Astrocyte (in vitro differentiated cells and primary cell): ENCODE data around the gene CBLL1. TPM values are rescaled to one million over a fixed set of nuclear protein-coding genes. Genes with fewer than 3 reads are reported as not detected.

ENCODE experiments used
- DNase-seq: peaks from one replicate; pipeline ENCODE4 v3.0.0-alpha.2; 2010; ENCODE audit warnings: low read depth
- FAIRE-seq: peaks from 2 replicates; lab custom pipeline; 2011; peaks lifted over from hg19 to GRCh38; lab: Jason Lieb, UNC
- H2AFZ ChIP-seq: 2 replicates; pipeline ENCODE4 v1.6.0; 2012; ENCODE audit warnings: low read depth, low read length, inconsistent platforms
- H3K27ac ChIP-seq: 2 replicates; pipeline ENCODE4 v1.5.1; 2011; ENCODE audit warnings: low read depth, low read length, inconsistent platforms
- H3K27me3 ChIP-seq: 2 replicates; pipeline ENCODE4 v1.6.0; 2011; ENCODE audit warnings: low read length, inconsistent platforms; ENCODE audit not compliant: insufficient read depth
- H3K36me3 ChIP-seq: 2 replicates; pipeline ENCODE4 v1.5.1; 2011; ENCODE audit warnings: low read length, inconsistent platforms; ENCODE audit not compliant: insufficient read depth
- H3K4me1 ChIP-seq: 2 replicates; pipeline ENCODE4 v1.5.1; 2011; ENCODE audit warnings: low read length, inconsistent platforms; ENCODE audit not compliant: insufficient read depth
- H3K4me2 ChIP-seq: 2 replicates; pipeline ENCODE4 v1.6.0; 2012; ENCODE audit warnings: low read length, inconsistent platforms
- H3K4me3 ChIP-seq: 2 replicates; pipeline ENCODE4 v1.5.1; 2011; ENCODE audit warnings: low read depth, mild to moderate bottlenecking, low read length, inconsistent platforms; ENCODE audit not compliant: insufficient read depth
- H3K79me2 ChIP-seq: 2 replicates; pipeline ENCODE4 v1.6.0; 2012; ENCODE audit warnings: mild to moderate bottlenecking, low read length, inconsistent platforms; ENCODE audit not compliant: insufficient read depth
- H3K9ac ChIP-seq: 2 replicates; pipeline ENCODE4 v1.6.0; 2012; ENCODE audit warnings: mild to moderate bottlenecking, low read length, inconsistent platforms
- H3K9me3 ChIP-seq: 2 replicates; pipeline ENCODE4 v1.5.1; 2012; ENCODE audit warnings: low read depth, mild to moderate bottlenecking, low read length, inconsistent platforms; ENCODE audit not compliant: insufficient read depth
- H4K20me1 ChIP-seq: 2 replicates; pipeline ENCODE4 v1.6.0; 2012; ENCODE audit warnings: low read length, inconsistent platforms; ENCODE audit not compliant: insufficient read depth
- H3K27ac Mint-ChIP-seq: one replicate; pipeline ENCODE4 v1.8.0; 2021; ENCODE audit warnings: mild to moderate bottlenecking, mixed read lengths; ENCODE audit not compliant: unreplicated experiment
- H3K27me3 Mint-ChIP-seq: one replicate; pipeline ENCODE4 v1.8.0; 2021; ENCODE audit warnings: low read depth, mixed read lengths; ENCODE audit not compliant: unreplicated experiment
- H3K36me3 Mint-ChIP-seq: one replicate; pipeline ENCODE4 v1.8.0; 2021; ENCODE audit warnings: low read depth, mixed read lengths; ENCODE audit not compliant: unreplicated experiment
- H3K4me1 Mint-ChIP-seq: one replicate; pipeline ENCODE4 v1.8.0; 2021; ENCODE audit warnings: low read depth, mixed read lengths; ENCODE audit not compliant: unreplicated experiment
- H3K4me3 Mint-ChIP-seq: one replicate; pipeline ENCODE4 v1.8.0; 2021; ENCODE audit warnings: mild to moderate bottlenecking, moderate library complexity, mixed read lengths; ENCODE audit not compliant: unreplicated experiment
- H3K9me3 Mint-ChIP-seq: one replicate; pipeline ENCODE4 v1.8.0; 2021; ENCODE audit warnings: mild to moderate bottlenecking, mixed read lengths; ENCODE audit not compliant: unreplicated experiment
- CTCF ChIP-seq: IDR thresholded peaks from 2 replicates; pipeline ENCODE4 v1.5.1; 2011; ENCODE audit warnings: low read depth, mild to moderate bottlenecking, inconsistent platforms, low read length, moderate library complexity; ENCODE audit not compliant: insufficient read depth
- EZH2 ChIP-seq: IDR thresholded peaks from 2 replicates; pipeline ENCODE4 v1.6.1; 2012; ENCODE audit warnings: mild to moderate bottlenecking, low read length, inconsistent platforms; ENCODE audit not compliant: insufficient read depth
- total RNA-seq: library from RNA; stranded (reverse); gene quantifications from 2 replicates; pipeline ENCODE4 v1.2.1, GENCODE V29; 2021

CBLL1 gene
- total RNA-seq, 1 donor from 2014 or later, result 27.3 TPM

GRCh38 chr7:107777702-107778101, 33.8 kb downstream of the CBLL1 start:
- Histone ChIP-seq H3K9me3 (no peaks in the 10 kb centered on the region), H3K9ac (no peak overlapping the region), H3K4me1 (no peaks in the 10 kb centered on the region), H4K20me1 (no peaks in the 10 kb centered on the region), H3K4me3 (no peak overlapping the region), H3K27me3 (peaks cover 2% of the 10 kb centered on the region), H3K4me2 (no peak overlapping the region), H2AFZ (no peak overlapping the region), H3K36me3 (no peaks in the 10 kb centered on the region), H3K79me2 (no peaks in the 10 kb centered on the region), H3K27ac (no peak overlapping the region)
- Mint-ChIP-seq H3K27ac (no peak overlapping the region), H3K4me1 (no peaks in the 10 kb centered on the region), H3K4me3 (no peak overlapping the region), H3K9me3 (no peaks in the 10 kb centered on the region), H3K27me3 (no peaks in the 10 kb centered on the region), H3K36me3 (no peaks in the 10 kb centered on the region)
- no peak for TF ChIP-seq CTCF
- TF ChIP-seq EZH2, result no peak
- no peak for FAIRE-seq
- DNase-seq, result no peak

- H3K4me1 ChIP-seq, result no peaks in the 10 kb centered on the region
- FAIRE-seq (no peak), DNase-seq (no peak)
- no peaks in the 10 kb centered on the region for H3K4me1 Mint-ChIP-seq
- no peaks in the 10 kb centered on the region for H3K9me3 Mint-ChIP-seq
- H3K4me3 ChIP-seq, result no peak overlapping the region
- H3K79me2 ChIP-seq, result no peaks in the 10 kb centered on the region
- H3K36me3 Mint-ChIP-seq, result no peaks in the 10 kb centered on the region
- no peak overlapping the region for H3K4me3 Mint-ChIP-seq
- no peak overlapping the region for H3K4me2 ChIP-seq
- no peak overlapping the region for H2AFZ ChIP-seq
- H4K20me1 ChIP-seq, result no peaks in the 10 kb centered on the region
- H3K36me3 ChIP-seq, result no peaks in the 10 kb centered on the region
- no peaks in the 10 kb centered on the region for H3K9me3 ChIP-seq
- no peak overlapping the region for H3K9ac ChIP-seq
- H3K27ac Mint-ChIP-seq, result no peak overlapping the region
- TF ChIP-seq EZH2, result no peak
- no peak for TF ChIP-seq CTCF
- peaks cover 2% of the 10 kb centered on the region for H3K27me3 ChIP-seq
- peaks cover 5% of the 10 kb centered on the region for H3K27me3 Mint-ChIP-seq
- no peak overlapping the region for H3K27ac ChIP-seq
These were observed 34.3 kb downstream of the CBLL1 start for GRCh38 chr7:107778283-107778682.

GRCh38 chr7:107779647-107780099, 35.7 kb downstream of the CBLL1 start:
- no peaks in the 10 kb centered on the region for H3K4me1 ChIP-seq
- no peaks in the 10 kb centered on the region for H3K79me2 ChIP-seq
- no peak overlapping the region for H3K4me3 ChIP-seq
- Mint-ChIP-seq H3K9me3 (no peaks in the 10 kb centered on the region), H3K27me3 (peaks cover 5% of the 10 kb centered on the region), H3K27ac (no peak overlapping the region), H3K36me3 (no peaks in the 10 kb centered on the region), H3K4me3 (no peak overlapping the region), H3K4me1 (no peaks in the 10 kb centered on the region)
- TF ChIP-seq CTCF (no peak), EZH2 (no peak)
- no peaks in the 10 kb centered on the region for H3K36me3 ChIP-seq
- no peak overlapping the region for H2AFZ ChIP-seq
- no peak for DNase-seq
- no peak overlapping the region for H3K27ac ChIP-seq
- no peaks in the 10 kb centered on the region for H4K20me1 ChIP-seq
- peaks cover 2% of the 10 kb centered on the region for H3K27me3 ChIP-seq
- FAIRE-seq, result no peak
- H3K9me3 ChIP-seq, result no peaks in the 10 kb centered on the region
- no peak overlapping the region for H3K9ac ChIP-seq
- no peak overlapping the region for H3K4me2 ChIP-seq
